OCI-LY1 (cell line): ENCODE data around the gene FEM1A.
A peak's percentile ranks its signal among the peaks of the same experiment; 100 is the strongest.
"Not testable (repeated sequence)": the region's sequence is repeated elsewhere in the genome, so short reads cannot be mapped to it uniquely, and the experiment has no call there.

Experiments used
- H2AFZ ChIP-seq: fragments of 200-600 bp; sonication (generic), shearing (Covaris generic); 2 replicates; pipeline ENCODE4 v1.6.0; 2014; ENCODE audit warnings: antibody characterized with exemption, mild to moderate bottlenecking, low read length
- H3F3A ChIP-seq: fragments of 200-600 bp; sonication (generic), shearing (Covaris generic); 2 replicates; pipeline ENCODE4 v1.6.0; 2014; ENCODE audit warnings: mild to moderate bottlenecking, antibody characterized with exemption, low read length, moderate library complexity; ENCODE audit not compliant: insufficient read depth
- H3K27ac ChIP-seq: fragments of 200-600 bp; sonication (generic); 2 replicates; pipeline ENCODE4 v1.5.1; 2014; ENCODE audit warnings: low read length, mixed run types, mild to moderate bottlenecking, low read depth; ENCODE audit not compliant: poor library complexity, severe bottlenecking
- H3K27me3 ChIP-seq: fragments of 200-600 bp; sonication (generic); 2 replicates; pipeline ENCODE4 v1.6.0; 2014; ENCODE audit warnings: antibody characterized with exemption, mild to moderate bottlenecking, low read length, moderate library complexity; ENCODE audit not compliant: insufficient read depth
- H3K36me3 ChIP-seq: fragments of 200-600 bp; sonication (generic); 2 replicates; pipeline ENCODE4 v1.6.1; 2014; ENCODE audit warnings: mild to moderate bottlenecking, antibody characterized with exemption, low read length, moderate library complexity, mixed read lengths; ENCODE audit not compliant: insufficient read depth
- H3K4me1 ChIP-seq: fragments of 200-600 bp; sonication (generic); 2 replicates; pipeline ENCODE4 v1.5.1; 2014; ENCODE audit warnings: mild to moderate bottlenecking, low read length, moderate library complexity; ENCODE audit not compliant: insufficient read depth, severe bottlenecking
- H3K4me2 ChIP-seq: fragments of 200-600 bp; sonication (generic), shearing (Covaris generic); 2 replicates; pipeline ENCODE4 v1.6.1; 2014; ENCODE audit warnings: low read length
- H3K4me3 ChIP-seq: fragments of 200-600 bp; sonication (generic); 2 replicates; pipeline ENCODE4 v1.5.1; 2014; ENCODE audit warnings: low read length, low read depth, mild to moderate bottlenecking, mixed read lengths; ENCODE audit not compliant: poor library complexity, severe bottlenecking
- H3K79me2 ChIP-seq: fragments of 200-600 bp; shearing (Covaris generic); 2 replicates; pipeline ENCODE4 v1.6.1; 2016; ENCODE audit warnings: mixed run types, low read length, mixed read lengths; ENCODE audit not compliant: insufficient read depth
- H3K9ac ChIP-seq: fragments of 200-600 bp; sonication (generic), shearing (Covaris generic); 2 replicates; pipeline ENCODE4 v1.6.1; 2014; ENCODE audit warnings: mild to moderate bottlenecking, low read length, mixed read lengths
- H3K9me2 ChIP-seq: fragments of 200-600 bp; sonication (generic), shearing (Covaris generic); 2 replicates; pipeline ENCODE4 v1.6.1; 2014; ENCODE audit warnings: low read depth, mild to moderate bottlenecking, low read length, mixed read lengths
- H3K9me3 ChIP-seq: fragments of 200-600 bp; shearing (Covaris generic); 2 replicates; pipeline ENCODE4 v1.6.1; 2014; ENCODE audit warnings: low read length, mixed read lengths
- H4K20me1 ChIP-seq: fragments of 200-600 bp; sonication (generic), shearing (Covaris generic); 2 replicates; pipeline ENCODE4 v1.6.0; 2016; ENCODE audit warnings: mild to moderate bottlenecking, low read length; ENCODE audit not compliant: insufficient read depth
- CTCF ChIP-seq: fragments of 200-600 bp; sonication (generic), shearing (Covaris generic); IDR thresholded peaks from 2 replicates; pipeline ENCODE4 v1.5.1; 2017; ENCODE audit warnings: mild to moderate bottlenecking, antibody characterized with exemption, low read length, moderate library complexity, mixed read lengths
- EZH2 ChIP-seq: fragments of 200-600 bp; sonication (generic), shearing (Covaris generic); IDR thresholded peaks from 2 replicates; pipeline ENCODE4 v1.8.0; 2017; ENCODE audit warnings: borderline replicate concordance, mixed run types, mild to moderate bottlenecking, antibody characterized with exemption, low read length, moderate library complexity, mixed read lengths

The FEM1A gene

GRCh38 chr19:4816950-4817278 is 25.4 kb downstream of the FEM1A start:
- peaks cover 19% of the 10 kb centered on the region for H3K4me1 ChIP-seq
- H3K27me3 ChIP-seq, result no peaks in the 10 kb centered on the region
- H2AFZ ChIP-seq, result no peak overlapping the region
- no peaks in the 10 kb centered on the region for H3K9me3 ChIP-seq
- no peaks in the 10 kb centered on the region for H3F3A ChIP-seq
- no peaks in the 10 kb centered on the region for H3K79me2 ChIP-seq
- peaks cover 24% of the 10 kb centered on the region for H3K36me3 ChIP-seq
- no peak overlapping the region for H3K9ac ChIP-seq
- H3K27ac ChIP-seq, result no peak overlapping the region
- H3K4me3 ChIP-seq, result no peak overlapping the region
- H3K9me2 ChIP-seq, result no peaks in the 10 kb centered on the region
- TF ChIP-seq EZH2 (no peak), CTCF (no peak)
- H4K20me1 ChIP-seq, result no peaks in the 10 kb centered on the region
- H3K4me2 ChIP-seq, result no peak overlapping the region

DNA sequence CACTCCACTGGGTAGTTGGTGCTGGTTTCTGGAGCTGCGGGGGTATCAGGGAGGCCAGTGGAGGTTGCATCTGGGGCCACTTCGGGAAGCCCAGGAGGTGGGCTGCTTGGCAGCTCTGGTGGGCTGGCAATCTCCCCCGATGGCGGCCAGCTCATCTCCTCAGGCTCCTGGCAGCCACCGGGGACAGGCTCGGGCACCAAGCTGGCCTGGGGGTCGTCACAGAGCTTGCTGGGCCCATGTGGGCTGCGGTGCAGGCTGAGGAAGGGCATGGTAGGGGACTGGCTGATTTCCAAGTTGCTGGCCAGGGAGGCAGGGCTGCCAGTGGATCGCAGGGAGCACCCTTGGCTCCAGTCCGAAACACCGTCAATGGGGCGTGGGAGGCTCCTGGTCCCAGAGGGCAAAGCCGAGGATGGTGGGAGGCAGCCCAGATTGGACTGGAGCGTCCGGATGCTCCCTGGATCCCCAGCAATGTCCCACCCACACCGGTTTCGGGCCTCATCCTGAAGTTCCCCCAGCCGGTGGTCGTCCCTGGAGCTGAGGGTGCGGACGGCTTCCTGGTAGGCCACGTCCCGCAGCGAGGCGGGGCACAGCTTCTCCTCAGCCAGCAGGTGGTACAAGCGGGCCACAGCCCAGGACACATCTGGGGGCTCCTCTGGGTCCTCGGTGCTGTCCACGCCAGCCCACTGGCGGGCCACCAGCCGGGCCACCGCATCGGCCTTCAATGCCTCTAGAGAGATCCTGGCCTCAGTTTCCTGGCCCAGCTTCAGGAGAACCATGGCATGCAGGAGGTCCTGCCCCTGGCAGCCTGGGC is 26.1 kb downstream of the FEM1A start:
- H4K20me1 ChIP-seq, result no peaks in the 10 kb centered on the region
- H3K4me2 ChIP-seq, result no peak overlapping the region
- no peaks in the 10 kb centered on the region for H3K79me2 ChIP-seq
- H3K4me1 ChIP-seq, result peaks cover 25% of the 10 kb centered on the region
- H2AFZ ChIP-seq, result no peak overlapping the region
- no peaks in the 10 kb centered on the region for H3K27me3 ChIP-seq
- H3F3A ChIP-seq, result no peaks in the 10 kb centered on the region
- no peak overlapping the region for H3K27ac ChIP-seq
- H3K36me3 ChIP-seq, result peaks cover 24% of the 10 kb centered on the region
- no peak overlapping the region for H3K4me3 ChIP-seq
- no peaks in the 10 kb centered on the region for H3K9me2 ChIP-seq
- no peaks in the 10 kb centered on the region for H3K9me3 ChIP-seq
- H3K9ac ChIP-seq, result no peak overlapping the region
- no peak for TF ChIP-seq EZH2

DNA sequence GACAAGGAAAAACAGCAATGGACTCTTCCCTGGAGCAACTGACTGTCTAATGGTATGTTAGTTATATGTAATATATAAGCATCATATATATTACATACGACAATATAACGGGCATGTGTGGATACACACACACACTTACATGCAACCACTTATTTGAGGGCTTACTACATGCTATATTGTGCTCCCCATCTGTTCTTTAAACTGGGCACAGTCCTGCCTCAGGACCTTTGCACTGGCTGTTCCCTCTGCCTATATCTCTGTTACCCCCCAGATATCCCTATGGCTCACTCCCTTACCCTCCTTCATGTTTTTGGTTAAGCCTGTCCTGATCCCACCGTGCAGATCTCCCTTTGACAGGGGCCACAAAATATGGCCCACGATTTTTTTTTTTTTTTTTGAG is 29.7 kb downstream of the FEM1A start:
- Histone ChIP-seq H3K27ac (no peak overlapping the region), H3K4me1 (peaks cover 14% of the 10 kb centered on the region), H3K4me2 (no peak overlapping the region), H3K9me2 (no peaks in the 10 kb centered on the region), H2AFZ (no peak overlapping the region), H3K4me3 (no peak overlapping the region), H3K36me3 (peaks cover 19% of the 10 kb centered on the region), H3K27me3 (no peaks in the 10 kb centered on the region), H3K9me3 (no peaks in the 10 kb centered on the region), H3K9ac (no peak overlapping the region), H3F3A (no peaks in the 10 kb centered on the region), H4K20me1 (no peaks in the 10 kb centered on the region), H3K79me2 (no peaks in the 10 kb centered on the region; the same call in 1 of the 2 replicates)
- no peak for TF ChIP-seq CTCF
- no peak for TF ChIP-seq EZH2

- not testable (repeated sequence) for H3K27me3 ChIP-seq, H3K79me2 ChIP-seq, H3K9me3 ChIP-seq, H3K4me3 ChIP-seq, H2AFZ ChIP-seq, H3F3A ChIP-seq, H3K9ac ChIP-seq, H4K20me1 ChIP-seq, H3K9me2 ChIP-seq, H3K36me3 ChIP-seq
- H3K4me2 ChIP-seq, result peak overlapping the region; percentile 6; the same call in 1 of the 2 replicates
- peaks cover 14% of the 10 kb centered on the region for H3K4me1 ChIP-seq
- H3K27ac ChIP-seq, result peak overlapping the region; percentile 94
These were observed 30.8 kb downstream of the FEM1A start for GRCh38 chr19:4822354-4822753.
